Cerebellar cortex (tissue), 1 donor: ENCODE results near the gene F10.

Experiments
- DNase-seq: peaks from one replicate; pipeline ENCODE4 v3.0.0-alpha.2; 2015; ENCODE audit warnings: low spot score

F10 gene

DNA sequence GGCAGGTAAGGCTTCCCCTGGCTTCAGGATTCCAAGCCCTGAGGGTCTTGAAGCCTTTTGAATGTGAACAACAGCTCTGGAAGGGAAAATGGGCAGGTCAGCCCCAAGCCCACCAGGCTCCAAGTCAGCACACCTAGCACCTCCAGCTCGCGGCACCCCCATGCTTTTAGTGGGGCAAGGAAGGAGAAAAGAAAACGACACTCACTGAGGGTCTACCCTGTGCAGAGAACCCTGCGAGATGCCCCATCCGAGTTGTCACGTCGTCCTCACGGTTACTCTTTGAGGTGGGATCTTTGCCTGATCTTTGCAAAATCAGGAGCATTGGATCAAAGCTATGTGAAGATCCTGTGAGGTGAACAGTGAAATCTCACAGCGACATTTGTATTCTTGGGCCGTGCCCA lies 5.7 kb upstream of the F10 start:
- DNase-seq: no peak

DNA sequence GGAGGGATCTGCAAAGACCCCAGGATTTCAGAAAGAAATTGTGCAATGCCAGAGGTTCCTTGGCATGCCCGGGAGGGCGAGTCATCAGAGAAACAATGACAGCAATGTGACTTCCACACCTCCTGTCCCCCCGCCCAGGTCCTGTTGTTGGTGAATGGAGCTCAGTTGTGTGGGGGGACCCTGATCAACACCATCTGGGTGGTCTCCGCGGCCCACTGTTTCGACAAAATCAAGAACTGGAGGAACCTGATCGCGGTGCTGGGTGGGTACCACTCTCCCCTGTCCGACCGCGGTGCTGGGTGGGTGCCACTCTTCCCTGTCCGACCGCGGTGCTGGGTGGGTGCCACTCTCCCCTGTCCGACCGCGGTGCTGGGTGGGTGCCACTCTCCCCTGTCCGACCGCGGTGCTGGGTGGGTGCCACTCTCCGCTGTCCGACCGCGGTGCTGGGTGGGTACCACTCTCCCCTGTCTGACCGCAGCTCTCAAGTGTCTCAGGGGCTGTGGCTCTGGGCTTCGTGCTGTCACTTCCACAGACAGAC lies 5.2 kb upstream of the F10 start:
- DNase-seq: no peak

- DNase-seq: no peak
Observed at GRCh38 chr13:113117911-113118260, 4.7 kb upstream of the F10 start.

DNA sequence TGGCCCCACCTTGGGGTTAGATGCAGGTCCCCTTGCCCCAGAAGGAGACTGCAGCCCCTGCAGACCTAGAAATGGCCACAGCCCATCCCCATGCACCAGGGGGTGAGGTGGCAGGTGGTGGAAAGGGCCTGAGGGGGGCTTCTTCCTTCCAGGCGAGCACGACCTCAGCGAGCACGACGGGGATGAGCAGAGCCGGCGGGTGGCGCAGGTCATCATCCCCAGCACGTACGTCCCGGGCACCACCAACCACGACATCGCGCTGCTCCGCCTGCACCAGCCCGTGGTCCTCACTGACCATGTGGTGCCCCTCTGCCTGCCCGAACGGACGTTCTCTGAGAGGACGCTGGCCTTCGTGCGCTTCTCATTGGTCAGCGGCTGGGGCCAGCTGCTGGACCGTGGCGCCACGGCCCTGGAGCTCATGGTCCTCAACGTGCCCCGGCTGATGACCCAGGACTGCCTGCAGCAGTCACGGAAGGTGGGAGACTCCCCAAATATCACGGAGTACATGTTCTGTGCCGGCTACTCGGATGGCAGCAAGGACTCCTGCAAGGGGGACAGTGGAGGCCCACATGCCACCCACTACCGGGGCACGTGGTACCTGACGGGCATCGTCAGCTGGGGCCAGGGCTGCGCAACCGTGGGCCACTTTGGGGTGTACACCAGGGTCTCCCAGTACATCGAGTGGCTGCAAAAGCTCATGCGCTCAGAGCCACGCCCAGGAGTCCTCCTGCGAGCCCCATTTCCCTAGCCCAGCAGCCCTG lies 4.2 kb upstream of the F10 start:
- DNase-seq: no peak

- DNase-seq: no peak
Observed at GRCh38 chr13:113119166-113119821, 3.3 kb upstream of the F10 start.

GRCh38 chr13:113119822-113120189 lies 2.8 kb upstream of the F10 start:
- no peak for DNase-seq

- DNase-seq: no peak
Observed at GRCh38 chr13:113120300-113121182, 2.1 kb upstream of the F10 start.

- DNase-seq: no peak
Observed at GRCh38 chr13:113121183-113121927, 1.2 kb upstream of the F10 start.

DNA sequence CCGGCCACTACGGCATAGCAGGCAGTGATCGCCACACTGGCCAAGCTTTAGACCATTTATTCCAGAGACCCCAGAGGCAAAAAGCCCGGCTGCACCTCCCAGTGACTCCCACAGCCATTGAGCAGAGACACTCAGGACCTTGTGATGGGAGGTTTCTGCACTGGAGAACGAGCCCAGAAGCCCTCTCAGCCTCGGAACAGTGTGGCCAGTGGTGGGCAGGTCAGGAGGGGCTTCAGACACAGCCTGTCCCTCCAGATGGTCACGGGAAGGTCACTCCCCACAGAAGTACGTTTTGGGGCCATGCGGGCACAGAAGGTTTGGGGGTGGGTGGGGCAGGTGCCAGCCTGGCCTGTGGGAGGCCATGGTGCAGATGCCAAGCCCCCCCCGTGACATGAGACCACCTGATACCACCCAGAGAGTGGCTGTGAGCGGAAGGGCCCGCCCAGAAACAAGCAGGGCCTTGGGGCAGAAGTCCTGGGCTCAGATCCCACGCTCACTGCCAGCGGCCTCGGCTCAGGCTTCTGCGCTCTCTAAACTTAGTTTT lies 599 bp upstream of the F10 start:
- no peak for DNase-seq

- DNase-seq: no peak
Observed at GRCh38 chr13:113123226-113124201, 915 bp downstream of the F10 start.

- no peak for DNase-seq
Observed at GRCh38 chr13:113124211-113124970, 1.8 kb downstream of the F10 start.

DNA sequence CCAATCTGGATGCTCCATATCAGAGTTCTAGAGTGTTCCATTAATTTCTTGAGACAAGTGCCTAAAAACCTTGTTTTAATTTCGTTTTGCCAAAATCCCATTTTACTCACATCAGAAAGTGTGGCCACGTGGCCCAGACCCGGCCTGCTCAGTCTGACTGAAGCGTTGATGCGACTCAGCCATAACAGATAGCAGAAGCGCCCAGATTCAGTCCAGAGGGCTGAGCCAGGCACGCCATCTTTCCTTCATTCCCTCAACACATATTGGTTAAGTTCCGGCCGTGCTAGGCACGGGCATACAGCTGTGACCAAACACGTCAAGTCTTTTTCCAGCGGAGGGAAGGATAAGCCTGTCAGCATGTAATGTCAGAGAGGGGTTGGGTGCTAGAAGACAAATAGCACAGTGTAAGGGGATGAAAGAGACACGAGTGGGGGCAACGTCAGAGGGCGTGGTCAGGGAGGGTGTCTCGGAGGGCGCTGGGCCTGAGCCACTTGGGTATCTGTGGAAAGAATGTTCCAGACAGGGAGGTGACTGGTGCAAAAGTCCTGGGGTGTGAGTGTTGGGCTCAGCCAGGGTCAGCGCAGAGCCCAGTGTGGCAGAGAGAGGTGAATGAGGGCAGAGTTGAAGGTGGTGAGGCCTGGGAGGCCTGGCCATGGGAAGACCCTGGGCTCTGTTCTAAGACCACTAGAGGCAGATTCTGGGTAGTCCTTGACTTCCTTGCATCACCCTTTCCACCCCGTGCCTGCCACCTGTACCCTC lies 3.1 kb downstream of the F10 start:
- DNase-seq: no peak

DNA sequence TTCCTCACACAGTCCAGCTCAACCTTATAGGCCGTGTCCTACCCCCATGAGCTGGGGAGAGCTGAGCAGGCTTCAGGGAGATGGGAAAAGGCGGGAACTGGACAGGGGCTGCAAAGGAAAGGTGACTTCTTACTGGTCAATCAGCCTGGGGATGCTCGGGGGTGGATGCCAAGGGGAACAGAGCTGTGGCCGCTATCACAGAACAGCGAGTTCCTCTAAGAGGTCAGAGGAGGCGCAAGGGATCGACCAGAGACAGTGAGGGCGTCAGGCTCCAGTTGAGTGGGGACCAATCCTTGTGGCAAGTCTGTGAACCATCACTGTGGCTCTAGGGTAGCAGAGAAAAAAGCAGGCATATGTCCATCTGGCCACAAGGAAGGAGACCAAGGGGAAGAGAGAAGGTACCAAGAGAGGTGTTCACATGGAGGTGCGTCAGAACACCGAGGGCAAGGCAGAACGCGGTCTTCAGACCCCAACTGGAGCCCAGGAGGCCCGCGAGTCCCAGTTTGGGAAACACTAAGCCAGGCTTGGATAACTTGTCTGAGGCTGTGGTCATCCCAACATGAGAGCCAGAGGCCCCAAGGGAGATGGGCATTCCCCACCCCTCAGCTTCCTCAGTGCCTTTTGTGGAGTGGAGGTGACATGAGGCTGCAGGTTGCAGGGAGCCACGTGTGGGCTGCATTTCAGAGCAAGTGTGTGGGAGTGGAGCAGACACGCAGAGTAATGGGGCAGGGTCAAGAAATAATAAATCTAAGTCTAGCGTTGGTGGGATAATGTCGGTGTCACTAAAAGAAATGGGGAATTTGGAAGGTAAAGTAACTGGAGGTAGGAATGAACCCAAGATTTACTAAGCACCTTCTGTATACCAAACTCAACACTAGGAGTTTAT lies 3.9 kb downstream of the F10 start:
- no peak for DNase-seq

- no peak for DNase-seq
Observed at GRCh38 chr13:113129480-113129879, 6.9 kb downstream of the F10 start.

- no peak for DNase-seq
Observed at GRCh38 chr13:113129921-113130750, 7.5 kb downstream of the F10 start.

- DNase-seq: no peak
Observed at GRCh38 chr13:113135281-113135760, 12.7 kb downstream of the F10 start.
